GM12878 (cell line): ENCODE results near the gene RIT1. TPM values are rescaled to one million over a fixed set of nuclear protein-coding genes. Genes with fewer than 3 reads are reported as not detected.
A peak's percentile ranks its signal among the peaks of the same experiment; 100 is the strongest.
"Not testable (repeated sequence)": the region's sequence is repeated elsewhere in the genome, so short reads cannot be mapped to it uniquely, and the experiment has no call there.

Experiments used
- ATAC-seq: fragments of 200-7000 bp; cut with Tn5 transposase; 3 replicates; pipeline ENCODE4 v1.9.1; 2020; ENCODE audit warnings: mild to moderate bottlenecking, moderate library complexity
- BruUV-seq: library from RNA; stranded (reverse); fragments of 400-500 nt; replicated peaks from 2 replicates; lab custom pipeline; 2021; lab: Mats Ljungman, UMichigan
- CTCF ChIA-PET: fragments of 300-600 bp; sonication (Branson Sonifier 250); formaldehyde crosslinking; extraction: SDS; loops from one replicate; lab custom pipeline; 2021; ENCODE audit warnings: inconsistent platforms; lab: Yijun Ruan, JAX
- POLR2A ChIA-PET: fragments of 350-600 bp; formaldehyde crosslinking; extraction: SDS; loops from one replicate; lab custom pipeline; 2021; ENCODE audit warnings: inconsistent platforms; lab: Charles Lee
- RAD21 ChIA-PET: fragments of 300-600 bp; sonication (Branson Sonifier 250); formaldehyde crosslinking; loops from one replicate; lab custom pipeline; 2023; ENCODE audit warnings: antibody characterized with exemption; ENCODE audit not compliant: unreplicated experiment; lab: Charles Lee
- SMC1A ChIA-PET: fragments of 300-600 bp; sonication (Branson Sonifier 250); formaldehyde crosslinking; loops from one replicate; lab custom pipeline; 2023; ENCODE audit not compliant: unreplicated experiment, uncharacterized antibody; lab: Charles Lee
- DNase-seq: peaks from one replicate; pipeline ENCODE4 v3.0.0-alpha.2; 2011; ENCODE audit warnings: low read depth, low spot score
- FAIRE-seq: peaks from 3 replicates; lab custom pipeline; 2011; peaks lifted over from hg19 to GRCh38; lab: Jason Lieb, UNC
- H2AFZ ChIP-seq: 2 replicates; pipeline ENCODE4 v1.6.0; 2011; ENCODE audit warnings: low read depth, low read length, control low read depth; ENCODE audit not compliant: control insufficient read depth
- H3K27ac ChIP-seq: 2 replicates; pipeline ENCODE4 v1.5.1; 2011; ENCODE audit warnings: control low read depth; ENCODE audit not compliant: control insufficient read depth, insufficient read depth
- H3K27me3 ChIP-seq, 2 experiments: replicated peaks in 1 of 2; 2 replicates each; pipeline versions ENCODE4 v1.6.0 to v1.6.1; 2011; ENCODE audit warnings: low read length in 1 of 2; ENCODE audit not compliant: control insufficient read depth in 2 of 2, insufficient read depth in 2 of 2
- H3K36me3 ChIP-seq, 2 experiments: 2 replicates each; pipeline ENCODE4 v1.5.1; 2011; ENCODE audit warnings: low read length in 1 of 2; ENCODE audit not compliant: control insufficient read depth in 2 of 2, insufficient read depth in 2 of 2
- H3K4me1 ChIP-seq: 2 replicates; pipeline ENCODE4 v1.6.1; 2011; ENCODE audit warnings: mild to moderate bottlenecking, low read length, moderate library complexity, mixed read lengths; ENCODE audit not compliant: control insufficient read depth, insufficient read depth
- H3K4me2 ChIP-seq: 2 replicates; pipeline ENCODE4 v1.6.0; 2011; ENCODE audit warnings: control low read depth; ENCODE audit not compliant: control insufficient read depth, insufficient read depth
- H3K4me3 ChIP-seq: fragments of 200-600 bp; sonication (generic); 2 replicates; pipeline ENCODE4 v1.5.1; 2016
- H3K79me2 ChIP-seq: 2 replicates; pipeline ENCODE4 v1.6.0; 2011; ENCODE audit warnings: low read length; ENCODE audit not compliant: control insufficient read depth, insufficient read depth
- H3K9ac ChIP-seq: 2 replicates; pipeline ENCODE4 v1.8.0; 2011; ENCODE audit warnings: low read length, control low read depth, mixed read lengths; ENCODE audit not compliant: control insufficient read depth, insufficient read depth
- H3K9me3 ChIP-seq: replicated peaks from 3 replicates; pipeline ENCODE4 v1.5.1; 2011; ENCODE audit warnings: mild to moderate bottlenecking, low read length; ENCODE audit not compliant: control insufficient read depth, insufficient read depth
- H4K20me1 ChIP-seq: 2 replicates; pipeline ENCODE4 v1.6.0; 2011; ENCODE audit not compliant: control insufficient read depth, insufficient read depth
- BACH1 ChIP-seq: fragments of 450-650 bp; IDR thresholded peaks from 2 replicates; pipeline ENCODE4 v1.6.1; 2017; ENCODE audit warnings: mild to moderate bottlenecking, borderline replicate concordance
- CREM ChIP-seq: IDR thresholded peaks from 2 replicates; pipeline ENCODE4 v1.6.1; 2014; ENCODE audit warnings: antibody characterized with exemption, low read depth
- WGBS: methylation state at CpG from one replicate; pipeline ENCODE4 v1.1.6; 2016; ENCODE audit warnings: low lambda C conversion rate; ENCODE audit not compliant: insufficient replicate concordance, insufficient coverage; ENCODE audit errors: missing lambda C conversion rate; 5-methylcytosine and 5-hydroxymethylcytosine counted together
- in situ Hi-C: fragments of 300-500 bp; cut with MboI; formaldehyde crosslinking; loops from 9 replicates; pipeline ENCODE4 v1.14.3; 2018; ENCODE audit warnings: mixed read lengths
- intact Hi-C: fragments of 100-400 bp; cut with micrococcal nuclease; formaldehyde crosslinking; loops from one replicate; pipeline ENCODE4 v1.14.2; 2022; ENCODE audit not compliant: unreplicated experiment
- polyA plus RNA-seq, 11 experiments: library from polyadenylated mRNA; depleted of rRNA in 4 of 11; unstranded in 6 of 11; stranded (reverse) in 5 of 11; fragments of >200 nt; fragmentation: Nextera tagmentation in 4 of 11; fragmentation: Illumina TruSeq in 1 of 11; extraction: Ambion mirVana in 4 of 11; extraction: Trizol in 1 of 11; gene quantifications; 1 replicate in 1 of 11; 2 replicates in 10 of 11; pipeline versions ENCODE4 v1.2.1 to v1.2.3, GENCODE V29; 2011 to 2016; ENCODE audit warnings: inconsistent platforms in 2 of 11, missing spikeins in 2 of 11, low read depth in 1 of 11
- total RNA-seq, 4 experiments: library from RNA; depleted of rRNA in 3 of 4; stranded (reverse); fragments of >200 nt in 3 of 4; fragmentation: Illumina TruSeq in 1 of 4; extraction: Trizol in 1 of 4; gene quantifications; 2 replicates each; pipeline versions ENCODE4 v1.2.1 to v1.2.3, GENCODE V29; 2013 to 2021

The RIT1 gene
- total and polyA plus RNA-seq, 10 of the 15 experiments (the other 5 are each of a cell fraction or from before 2014, with no cell fraction given) = 6.8 to 61.5 (median 13.7) TPM

- CTCF ChIA-PET = interaction anchor here (0.6 to 6.4 kb wide), 13 partner anchors 12 to 137 kb away, joined by 3 to 84 read pairs (median 4); no protein-coding TSS in a partner anchor
- Histone ChIP-seq H3K9ac (peak overlapping the region; percentile 50; the same call in 1 of the 2 replicates), H3K4me1 (peaks cover 10% of the 10 kb centered on the region), H2AFZ (no peak overlapping the region), H3K27me3 (no peaks in the 10 kb centered on the region), H3K79me2 (peaks cover 55% of the 10 kb centered on the region), H4K20me1 (peaks cover 5% of the 10 kb centered on the region; the same call in 1 of the 2 replicates), H3K9me3 (no peaks in the 10 kb centered on the region), H3K36me3 (peaks cover 5 to 32% of the 10 kb centered on the region in 2 experiments), H3K4me3 (peak overlapping the region; percentile 99), H3K27ac (no peak overlapping the region), H3K4me2 (peak overlapping the region; percentile 80)
- DNase-seq (no peak), FAIRE-seq (no peak), ATAC-seq (peak; percentile 58)
- POLR2A ChIA-PET = interaction anchor here (0.6 to 4.2 kb wide), 12 partner anchors 13 to 393 kb away, joined by 3 to 78 read pairs (median 7); partner anchors contain the start of genes ARHGEF2, RAB25 and SYT11
- TF ChIP-seq CREM (no peak), BACH1 (0 out of 2 replicates have a peak, but pooled peaks have one; percentile 15)
- SMC1A ChIA-PET = interaction anchor here (1.0 to 6.0 kb wide), 11 partner anchors 9 to 134 kb away, joined by 3 to 51 read pairs (median 4); partner anchors contain the start of genes RXFP4 and SYT11
- RAD21 ChIA-PET = interaction anchor here (0.7 to 6.4 kb wide), 11 partner anchors 12 to 135 kb away, joined by 3 to 49 read pairs (median 4); partner anchors contain the start of gene ARHGEF2
- in situ Hi-C loops = loop anchor here (5.0 kb wide), 1 partner anchor 136 kb away; no protein-coding TSS in a partner anchor
- BruUV-seq = TSS peak; percentile 51
- WGBS = 65% methylated on average over 7 of the region's 7 CpGs
- intact Hi-C loops = no loop called here
Measured at GRCh38 chr1:155931332-155932038, 20.3 kb upstream of the RIT1 start.

- intact Hi-C loops, H3K9ac ChIP-seq, FAIRE-seq, ATAC-seq, DNase-seq, H4K20me1 ChIP-seq, H3K9me3 ChIP-seq, H3K27ac ChIP-seq, H2AFZ ChIP-seq, H3K27me3 ChIP-seq, BruUV-seq: not testable (repeated sequence)
- RAD21 ChIA-PET = interaction anchor here (0.7 to 6.4 kb wide), 5 partner anchors 48 to 73 kb away, joined by 3 to 49 read pairs (median 3); partner anchors contain the start of genes ARHGEF2 and SYT11
- CTCF ChIA-PET = interaction anchor here (0.6 to 6.4 kb wide), 5 partner anchors 15 to 135 kb away, joined by 3 to 84 read pairs (median 15); no protein-coding TSS in a partner anchor
- peaks cover 7 to 40% of the 10 kb centered on the region in 2 experiments for H3K36me3 ChIP-seq
- in situ Hi-C loops = loop anchor here (5.0 kb wide), 1 partner anchor 137 kb away; no protein-coding TSS in a partner anchor
- H3K4me3 ChIP-seq = peak overlapping the region; percentile 99
- SMC1A ChIA-PET = interaction anchor here (0.6 to 6.0 kb wide), 15 partner anchors 8 to 135 kb away, joined by 3 to 51 read pairs (median 4); partner anchors contain the start of genes GON4L and RXFP4
- POLR2A ChIA-PET = interaction anchor here (0.6 to 3.0 kb wide), 10 partner anchors 15 to 392 kb away, joined by 3 to 11 read pairs (median 4); partner anchors contain the start of genes GON4L, RAB25 and SYT11
- peaks cover 55% of the 10 kb centered on the region for H3K79me2 ChIP-seq
- peaks cover 10% of the 10 kb centered on the region for H3K4me1 ChIP-seq
- H3K4me2 ChIP-seq = peak overlapping the region; percentile 80; the same call in 1 of the 2 replicates
- WGBS = 96% methylated on average over 10 of the region's 10 CpGs
Measured at GRCh38 chr1:155930725-155931124, 19.6 kb upstream of the RIT1 start.
